ENCODE measurements around the gene DMXL1.

GRCh38 chr5:119291056-119291455 lies 220.2 kb downstream of the DMXL1 start:
- no peak for TF ChIP-seq ZFP3 (CRISPR knock-in tag; IDR thresholded peaks at IDR 0.05)
- TF ChIP-seq ESRRG (CRISPR knock-in tag; IDR thresholded peaks at IDR 0.05), result no peak
- TF ChIP-seq SNAI2 (CRISPR knock-in tag; IDR thresholded peaks at IDR 0.05), result no peak
- no peak for TF ChIP-seq TCF4 (CRISPR knock-in tag; IDR thresholded peaks at IDR 0.05; ENCODE audit: borderline replicate concordance)
- TF ChIP-seq ZNF8 (CRISPR knock-in tag; IDR thresholded peaks at IDR 0.05), result no peak
- TF ChIP-seq ZNF70 (CRISPR knock-in tag; IDR thresholded peaks at IDR 0.05), result no peak
- no peak for TF ChIP-seq PATZ1 (CRISPR knock-in tag; IDR thresholded peaks at IDR 0.05; ENCODE audit: borderline replicate concordance)
- no peak for TF ChIP-seq ZFP30 (CRISPR knock-in tag; IDR thresholded peaks at IDR 0.05)
- no peak for TF ChIP-seq CSDC2 (CRISPR knock-in tag; IDR thresholded peaks at IDR 0.05)
- TF ChIP-seq PPARA (CRISPR knock-in tag; IDR thresholded peaks at IDR 0.05; ENCODE audit: borderline replicate concordance), result no peak
